GM12892 (cell line): ENCODE data around the gene USP15.

Experiments
- DNase-seq: peaks from one replicate; pipeline ENCODE4 v3.0.0; 2011; ENCODE audit not compliant: insufficient read length
- FAIRE-seq: peaks from 2 replicates; lab custom pipeline; 2011; peaks lifted over from hg19 to GRCh38; lab: Jason Lieb, UNC
- POLR2A ChIP-seq: IDR thresholded peaks from 2 replicates; pipeline ENCODE4 v1.6.1; 2011; ENCODE audit warnings: low read depth, low read length, control low read depth
- POLR2AphosphoS5 ChIP-seq: IDR thresholded peaks from 2 replicates; pipeline ENCODE4 v1.6.1; 2011; ENCODE audit warnings: low read depth, low read length, control low read depth
- TAF1 ChIP-seq: IDR thresholded peaks from 2 replicates; pipeline ENCODE4 v1.6.1; 2011; ENCODE audit warnings: low read depth, mild to moderate bottlenecking, control low read depth, low read length, borderline replicate concordance

The USP15 gene

DNA sequence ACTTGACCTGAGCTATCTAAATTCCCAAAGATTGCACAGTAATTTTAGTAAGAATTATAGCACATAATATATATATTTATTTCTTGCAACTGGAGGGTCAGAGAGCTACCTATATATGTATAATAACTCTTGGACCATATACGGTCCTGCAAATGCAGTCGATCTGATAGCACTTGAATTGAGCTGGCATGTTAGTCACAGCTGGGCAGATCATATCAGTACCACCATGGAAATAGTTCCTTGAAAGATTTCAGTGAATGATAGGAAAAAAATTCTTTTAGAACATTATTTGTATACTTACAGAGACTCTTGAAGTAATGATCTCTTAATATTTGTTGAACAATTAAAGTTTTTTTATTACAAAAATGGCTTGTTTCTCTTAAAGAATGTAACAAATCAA lies 111.9 kb downstream of the USP15 start:
- FAIRE-seq (no peak), DNase-seq (no peak)
- TF ChIP-seq TAF1 (no peak), POLR2A (no peak), POLR2AphosphoS5 (no peak)

DNA sequence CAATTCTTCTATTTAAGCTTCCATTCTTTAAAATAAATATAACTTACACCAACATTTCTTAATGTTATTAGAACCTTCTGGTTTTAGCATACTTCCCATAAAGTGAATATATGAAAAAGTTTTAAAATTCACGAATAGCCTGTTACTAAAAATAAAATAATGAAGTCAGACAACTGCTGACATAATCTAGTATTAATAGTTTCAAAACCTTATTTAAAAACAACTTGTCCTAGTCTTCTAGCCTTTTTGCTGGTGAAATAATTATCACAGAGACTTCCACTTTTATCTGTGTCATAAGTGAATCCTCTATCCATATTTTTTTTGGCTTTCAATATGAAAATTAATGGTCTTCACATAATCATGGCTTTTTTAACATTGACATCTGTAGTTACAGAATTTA lies 112.6 kb downstream of the USP15 start:
- no peak for FAIRE-seq
- no peak for DNase-seq
- no peak for TF ChIP-seq POLR2A
- no peak for TF ChIP-seq TAF1
- no peak for TF ChIP-seq POLR2AphosphoS5

DNA sequence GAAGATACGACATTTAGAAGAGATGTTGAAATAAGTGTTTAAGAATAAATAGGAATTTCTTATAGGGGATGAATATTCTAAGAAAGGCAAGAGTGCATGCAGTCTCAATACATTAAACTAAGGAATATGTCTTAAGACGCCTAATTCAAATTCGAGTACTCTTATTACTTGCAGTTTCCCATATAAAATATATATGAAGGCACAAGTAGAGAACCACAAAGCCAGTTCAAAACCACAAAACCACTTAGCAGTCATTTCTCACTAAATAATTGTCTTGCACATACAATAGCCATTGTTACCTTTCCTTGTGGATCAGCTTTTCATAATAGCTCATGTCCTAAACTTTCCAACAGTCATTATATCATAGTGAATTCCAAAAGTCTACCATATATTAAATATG lies 115.4 kb downstream of the USP15 start:
- DNase-seq (no peak), FAIRE-seq (no peak)
- TF ChIP-seq TAF1 = no peak
- no peak for TF ChIP-seq POLR2A
- no peak for TF ChIP-seq POLR2AphosphoS5

DNA sequence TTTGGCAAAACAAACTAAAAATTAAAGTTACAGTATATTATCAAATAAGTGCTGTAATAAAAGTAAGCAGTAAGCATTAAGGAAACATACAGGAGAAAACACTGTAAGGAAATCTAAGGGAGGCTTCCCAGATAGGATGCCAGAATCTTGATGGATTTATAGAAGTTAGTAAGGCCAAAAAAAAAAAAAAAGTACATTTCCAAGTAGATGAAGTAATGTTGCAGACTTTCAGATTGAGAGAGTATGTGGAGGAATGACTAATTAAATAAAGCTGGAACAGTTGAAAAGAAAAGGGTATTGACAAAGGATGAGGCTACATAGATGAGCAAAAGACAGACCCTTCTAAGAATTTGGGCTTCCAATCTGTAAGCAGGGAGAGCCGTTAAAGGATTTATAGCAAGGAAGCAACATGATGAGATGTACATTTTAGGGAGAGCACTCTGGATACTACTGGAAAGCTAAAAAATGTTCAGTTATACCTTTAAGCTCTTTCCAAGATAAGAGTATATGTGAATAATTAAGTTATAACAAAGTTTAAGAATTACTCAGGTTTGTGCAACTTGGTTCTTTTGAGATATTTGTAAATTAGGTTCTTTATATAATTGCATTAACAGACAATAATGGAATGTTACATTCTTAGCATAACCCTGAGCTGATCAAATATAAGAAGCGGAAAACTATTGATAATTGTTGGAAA lies 119.0 kb downstream of the USP15 start:
- DNase-seq = no peak
- TF ChIP-seq TAF1 = no peak
- TF ChIP-seq POLR2A = no peak
- no peak for TF ChIP-seq POLR2AphosphoS5
- FAIRE-seq = no peak

DNA sequence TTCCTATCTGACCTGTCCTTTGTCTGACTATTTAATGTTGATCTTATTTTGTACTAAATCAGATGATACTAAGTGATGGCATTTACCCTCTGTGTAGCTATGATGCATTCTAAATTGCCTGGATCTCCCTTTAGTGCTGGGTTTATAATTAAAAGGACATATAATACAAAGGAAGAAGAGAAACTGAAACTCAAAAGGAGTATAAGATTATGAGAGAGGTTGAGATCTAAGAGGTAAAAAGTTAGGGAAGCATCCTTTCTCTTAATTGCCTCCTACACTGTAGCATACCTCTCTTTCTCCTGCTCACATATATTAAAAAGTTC lies 119.5 kb downstream of the USP15 start:
- peak; percentile 46 for FAIRE-seq
- no peak for DNase-seq
- TF ChIP-seq POLR2AphosphoS5 (no peak), TAF1 (no peak), POLR2A (no peak)

DNA sequence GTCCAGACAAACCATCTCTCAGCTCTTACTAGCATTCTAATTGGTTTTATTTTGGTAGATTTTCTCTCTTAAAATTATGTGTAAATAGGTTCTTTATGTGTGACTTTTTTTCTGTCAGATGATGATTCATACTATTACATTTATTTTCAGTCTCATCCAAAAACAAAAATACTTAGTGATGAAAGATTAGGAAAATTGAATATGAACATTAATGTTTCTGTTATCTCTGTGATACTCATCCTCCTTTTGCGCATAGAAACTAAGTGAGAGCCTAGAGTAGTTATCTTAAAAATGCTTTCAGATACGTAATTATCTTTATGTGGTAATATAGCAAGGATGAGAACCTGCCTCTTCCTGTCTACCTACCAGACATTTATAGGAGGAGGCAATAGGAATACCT lies 122.3 kb downstream of the USP15 start:
- no peak for DNase-seq
- TF ChIP-seq POLR2AphosphoS5 (no peak), TAF1 (no peak), POLR2A (no peak)
- no peak for FAIRE-seq

DNA sequence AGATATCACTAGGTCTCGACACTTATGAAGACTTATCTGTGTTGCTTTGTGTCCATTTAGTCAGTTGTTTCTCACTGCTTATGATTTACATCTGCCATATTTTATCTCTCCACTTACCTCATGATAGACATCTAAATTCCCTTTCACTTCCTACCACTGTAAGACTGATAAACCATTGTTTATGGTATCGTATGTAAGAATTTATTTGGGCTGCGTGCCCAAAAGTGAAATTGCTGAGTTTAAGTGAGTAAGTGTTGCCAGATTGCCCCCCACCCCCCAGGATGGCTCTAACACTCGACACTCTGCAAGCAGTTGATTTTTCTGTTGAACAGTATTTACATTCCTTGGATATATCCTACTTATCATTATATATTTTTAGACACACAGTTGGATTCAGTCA lies 136.5 kb downstream of the USP15 start:
- FAIRE-seq (no peak), DNase-seq (no peak)
- TF ChIP-seq TAF1 = no peak

DNA sequence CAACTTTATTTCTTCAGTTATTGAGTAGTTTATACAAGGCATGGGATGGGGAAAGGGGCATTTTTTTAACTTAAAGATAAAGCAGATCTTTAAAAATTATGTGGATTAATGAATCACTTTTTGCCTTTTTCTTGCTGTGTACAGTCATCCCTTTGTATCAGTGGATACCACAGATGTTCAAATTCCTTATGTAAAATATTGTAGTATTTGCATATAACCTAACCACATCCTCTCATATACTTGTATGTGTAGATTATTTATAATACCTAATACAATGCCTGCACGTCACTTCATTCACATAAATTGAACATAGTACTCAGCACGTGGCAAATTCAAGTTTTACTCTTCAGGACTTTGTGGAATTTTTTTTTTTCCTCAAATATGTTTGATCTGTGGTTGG lies 139.9 kb downstream of the USP15 start:
- TF ChIP-seq TAF1 = no peak
- no peak for TF ChIP-seq POLR2AphosphoS5
- TF ChIP-seq POLR2A = no peak
- FAIRE-seq (no peak), DNase-seq (no peak)

DNA sequence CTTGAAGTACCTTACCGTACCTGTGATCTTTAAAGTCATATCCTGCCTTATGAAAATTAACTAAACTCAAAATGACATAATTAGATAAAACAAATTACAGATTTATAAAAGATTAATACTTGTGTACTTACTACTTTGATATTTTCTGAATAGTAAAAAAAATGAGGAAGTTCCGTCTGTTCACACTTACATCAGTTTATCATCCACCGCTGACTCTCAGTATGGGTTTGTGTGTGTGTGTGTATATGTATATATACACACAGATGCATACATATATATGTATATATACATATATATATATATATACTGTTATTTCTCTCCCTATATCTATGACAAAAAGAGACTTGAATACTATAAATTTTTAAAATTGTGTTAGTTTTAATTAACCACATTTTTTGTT lies 141.4 kb downstream of the USP15 start:
- FAIRE-seq (no peak), DNase-seq (no peak)
- TF ChIP-seq TAF1 (no peak), POLR2AphosphoS5 (no peak), POLR2A (no peak)

DNA sequence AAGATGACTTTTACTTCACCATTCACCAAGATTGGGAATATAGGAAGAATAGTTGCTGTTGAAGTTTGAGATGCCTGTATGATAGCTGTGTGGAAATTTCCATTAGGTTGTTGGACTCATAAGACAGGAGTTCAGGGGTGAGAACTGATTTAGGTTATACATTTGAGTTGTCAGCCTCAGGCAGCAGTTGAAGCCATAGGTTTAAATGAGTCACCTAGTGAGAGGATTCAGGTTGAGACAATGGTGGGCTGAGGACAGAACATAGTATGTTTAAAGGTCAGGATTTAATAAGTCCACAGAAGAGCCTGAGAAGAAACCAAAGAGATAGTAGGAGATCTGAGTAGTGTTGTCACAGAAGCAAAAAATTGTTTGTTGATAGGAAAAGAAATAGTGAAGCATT lies 142.8 kb downstream of the USP15 start:
- DNase-seq (no peak), FAIRE-seq (no peak)

DNA sequence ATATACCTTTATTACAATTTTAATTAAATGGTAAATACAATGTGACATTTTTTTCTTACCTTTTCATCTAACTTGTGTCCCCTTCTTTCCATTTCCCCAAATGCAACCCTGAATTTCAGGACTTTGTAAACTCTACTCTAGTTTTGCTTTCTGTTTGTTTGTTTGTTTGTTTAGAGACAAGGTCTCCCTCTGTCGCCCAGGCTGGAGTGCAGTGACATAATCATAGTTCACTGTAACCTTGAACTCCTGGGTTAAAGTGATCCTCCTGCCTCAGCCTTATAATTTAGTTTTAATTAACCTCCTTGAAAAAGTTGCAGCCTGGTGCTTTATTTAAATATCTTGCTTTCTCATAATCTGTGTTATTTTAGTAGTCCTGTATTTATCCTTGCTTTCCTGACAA lies 147.4 kb downstream of the USP15 start:
- FAIRE-seq (no peak), DNase-seq (no peak)
- no peak for TF ChIP-seq POLR2AphosphoS5
- TF ChIP-seq TAF1 = no peak
- TF ChIP-seq POLR2A = no peak

More for the DNA sequence above, 142.8 kb downstream of the USP15 start:
- no peak for TF ChIP-seq POLR2AphosphoS5
- TF ChIP-seq POLR2A = no peak
- no peak for TF ChIP-seq TAF1

DNA sequence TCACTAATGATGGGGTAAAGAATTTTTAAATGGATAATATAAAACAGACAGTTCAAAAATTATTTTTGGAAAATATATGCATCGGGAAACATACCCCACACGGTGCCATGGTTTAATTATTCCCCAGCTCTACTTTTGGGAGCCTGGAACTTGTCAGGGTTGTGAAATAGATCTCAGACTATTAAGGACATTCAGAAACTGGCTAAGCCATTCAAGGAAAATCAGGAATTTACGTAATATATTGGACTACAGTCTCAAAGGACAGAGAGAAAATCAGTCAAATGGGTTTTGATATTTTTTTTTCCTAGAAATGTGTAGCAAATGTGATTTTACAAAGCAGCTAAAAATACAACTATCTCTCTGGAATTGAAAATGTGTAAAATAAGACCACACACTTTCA lies 148.9 kb downstream of the USP15 start:
- FAIRE-seq = no peak

More for the DNA sequence above, 148.9 kb downstream of the USP15 start:
- DNase-seq = no peak
- no peak for TF ChIP-seq TAF1
- TF ChIP-seq POLR2AphosphoS5 = no peak
- no peak for TF ChIP-seq POLR2A
